GM18520 (cell line): ENCODE data around the gene UBL4B.

Experiments
- ATAC-seq: cut with Tn5 transposase; IDR thresholded peaks from one replicate; pipeline ENCODE4 v1.9.1; 2021; ENCODE audit not compliant: unreplicated experiment

Gene UBL4B

DNA sequence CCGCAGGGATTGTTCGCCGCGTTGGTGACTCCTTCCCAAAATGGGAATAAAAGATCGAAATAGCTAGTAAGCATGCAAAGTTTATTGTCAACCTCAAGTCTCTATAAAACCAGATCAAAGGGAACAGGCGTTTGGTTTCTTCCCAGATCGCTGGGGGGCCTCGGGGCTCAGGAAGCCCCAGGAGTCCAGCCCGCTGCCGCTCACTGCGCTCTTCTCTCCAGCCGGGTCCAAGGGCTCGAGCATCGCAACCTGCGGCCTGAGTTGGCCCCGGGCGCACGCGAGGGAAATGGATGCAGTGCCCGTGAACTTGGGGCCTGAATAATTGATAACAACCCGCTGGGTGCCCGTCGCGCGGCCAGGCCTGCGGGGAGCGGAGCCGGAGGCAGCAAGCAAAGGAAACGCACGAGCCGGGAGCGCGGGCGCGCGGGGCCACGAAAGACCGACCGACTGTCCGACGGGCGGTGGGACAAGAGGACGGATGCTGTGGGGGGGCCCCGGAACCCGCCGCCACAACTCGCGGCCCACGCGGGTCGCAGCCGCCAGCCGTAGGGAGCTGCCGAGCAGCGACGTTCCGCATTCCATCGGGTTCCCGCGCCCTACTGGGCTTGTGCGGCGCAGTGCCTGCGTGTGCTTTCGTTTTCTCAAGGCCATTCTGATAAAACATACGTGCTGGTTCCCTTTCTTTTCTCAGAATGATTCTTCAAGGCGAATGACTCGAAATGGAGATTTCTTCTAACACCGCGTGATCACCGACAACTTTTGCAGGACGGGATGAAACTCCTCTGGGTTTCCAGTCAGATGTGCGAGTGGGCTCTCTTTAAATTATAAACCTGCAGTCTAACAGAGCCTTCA lies 27.8 kb upstream of the UBL4B start:
- ATAC-seq = no peak

GRCh38 chr1:110085671-110086070 lies 26.6 kb upstream of the UBL4B start:
- no peak for ATAC-seq

GRCh38 chr1:110086961-110087360 lies 25.3 kb upstream of the UBL4B start:
- no peak for ATAC-seq

DNA sequence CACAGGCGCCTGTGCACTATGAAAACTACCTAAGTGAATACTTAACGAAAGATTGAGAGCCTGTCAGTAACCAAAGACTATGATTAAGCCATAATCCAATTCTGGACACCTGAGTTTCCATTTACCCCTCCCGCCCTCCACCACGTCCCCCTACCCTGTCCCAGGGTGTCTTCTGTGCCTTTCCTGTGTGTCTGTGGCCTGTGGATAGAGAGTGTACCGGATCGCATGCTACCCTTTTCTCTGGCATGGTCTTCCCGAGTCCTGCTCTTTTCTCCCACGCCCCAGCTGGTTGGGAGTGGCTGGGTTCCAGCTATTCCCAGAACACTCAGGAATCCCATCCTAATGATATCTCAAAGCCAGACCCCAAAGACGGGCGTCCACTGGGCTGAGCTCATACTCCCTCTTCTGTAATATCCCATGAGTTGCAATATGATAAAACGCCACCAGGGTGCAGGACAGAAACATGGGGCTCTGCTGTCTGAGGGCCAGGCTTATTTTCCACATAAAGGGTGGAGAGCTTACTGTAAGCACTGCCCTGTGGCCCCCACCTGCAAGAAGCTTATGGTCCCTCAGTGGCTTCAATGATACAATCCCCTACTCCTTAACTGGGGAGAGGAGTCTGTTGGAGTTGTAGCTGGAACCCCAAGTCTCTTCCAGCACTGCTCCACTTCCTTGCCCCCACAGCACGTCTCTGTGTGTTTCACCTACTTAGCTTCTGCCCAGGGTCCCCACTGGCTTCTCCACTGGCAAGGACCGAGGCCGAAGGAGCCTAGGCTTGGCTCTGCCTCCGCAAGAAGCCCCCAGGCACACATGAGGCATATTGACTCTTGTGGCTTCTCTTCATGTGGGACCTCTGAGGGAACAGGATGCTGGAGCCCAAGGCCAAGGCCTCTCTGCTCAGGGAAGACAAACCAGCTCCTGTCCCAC lies 24.2 kb upstream of the UBL4B start:
- no peak for ATAC-seq

GRCh38 chr1:110088739-110089316 lies 23.4 kb upstream of the UBL4B start:
- no peak for ATAC-seq

GRCh38 chr1:110089561-110090275 lies 22.5 kb upstream of the UBL4B start:
- no peak for ATAC-seq

DNA sequence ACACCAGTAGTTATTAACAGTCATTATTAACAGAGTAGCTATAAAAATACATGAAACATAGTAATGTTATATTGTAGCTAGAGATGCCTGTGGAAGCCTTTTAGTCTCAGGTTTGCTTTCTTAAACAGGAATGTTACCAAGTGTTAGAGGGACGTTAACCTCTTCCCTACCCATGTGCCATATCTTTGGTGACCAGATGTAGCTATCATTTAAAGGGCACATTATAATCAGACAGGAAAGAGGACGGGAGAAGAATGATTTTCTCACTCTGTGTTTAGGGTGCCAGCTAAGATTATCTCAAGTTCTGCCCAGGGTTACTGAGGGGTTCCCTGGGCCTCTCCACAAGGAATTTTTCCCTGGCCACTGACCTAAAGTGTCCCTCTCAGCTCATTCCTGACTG lies 20.9 kb upstream of the UBL4B start:
- no peak for ATAC-seq

DNA sequence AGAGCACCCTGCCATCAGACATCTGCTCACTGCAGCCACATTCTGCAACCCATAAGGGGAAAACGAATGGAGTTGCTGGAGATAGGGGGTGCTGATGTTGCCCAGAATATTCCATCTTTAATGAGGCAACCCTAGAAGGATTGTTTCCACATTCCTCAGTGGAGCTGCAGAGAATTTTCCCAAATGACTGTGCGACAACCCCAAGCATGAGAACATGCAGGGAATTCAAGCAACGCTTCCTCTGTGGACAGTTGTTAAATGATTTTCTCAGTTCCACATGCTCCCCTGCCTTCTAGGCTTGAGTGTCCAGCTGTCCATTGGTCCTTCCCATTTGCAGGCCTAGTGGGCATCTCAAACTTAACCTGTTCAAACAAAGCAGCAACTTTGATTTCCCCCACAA lies 20.5 kb upstream of the UBL4B start:
- ATAC-seq = no peak

GRCh38 chr1:110092991-110093390 lies 19.3 kb upstream of the UBL4B start:
- ATAC-seq = no peak

GRCh38 chr1:110094931-110095654 lies 17.1 kb upstream of the UBL4B start:
- ATAC-seq = no peak

DNA sequence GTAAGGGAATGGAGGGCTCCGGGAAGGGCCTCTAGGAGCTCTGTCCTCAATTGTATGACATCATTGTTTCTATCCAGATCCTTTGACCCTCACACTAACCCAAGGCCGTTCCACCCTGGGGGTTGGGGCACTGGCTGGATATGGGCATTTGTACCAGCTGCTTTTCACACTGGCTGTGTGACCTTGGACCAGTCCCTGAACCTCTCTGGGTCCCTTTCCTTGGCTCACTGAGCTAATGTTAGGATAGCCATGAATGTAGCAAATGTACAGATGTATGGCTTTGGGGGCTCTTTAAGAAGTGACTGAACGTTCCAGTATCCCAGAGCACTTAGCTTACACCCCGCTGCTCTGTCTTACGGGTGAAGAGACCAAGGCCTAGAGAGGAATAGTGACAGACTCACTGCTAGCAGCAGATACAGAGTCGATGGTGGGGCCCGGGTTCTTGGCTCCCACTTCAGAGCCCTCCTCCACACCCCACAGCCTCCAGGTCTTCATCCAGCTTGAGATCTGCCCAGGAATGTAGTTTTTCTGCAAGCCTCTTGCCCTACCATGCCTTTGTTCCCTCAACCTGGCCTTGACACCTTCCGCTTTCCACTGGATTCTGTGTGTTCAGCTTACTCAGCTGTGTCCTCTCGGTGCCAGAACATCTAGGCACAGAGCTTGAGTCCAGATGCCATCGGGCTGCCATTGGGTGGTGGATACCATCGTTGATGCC lies 14.6 kb upstream of the UBL4B start:
- ATAC-seq = no peak

DNA sequence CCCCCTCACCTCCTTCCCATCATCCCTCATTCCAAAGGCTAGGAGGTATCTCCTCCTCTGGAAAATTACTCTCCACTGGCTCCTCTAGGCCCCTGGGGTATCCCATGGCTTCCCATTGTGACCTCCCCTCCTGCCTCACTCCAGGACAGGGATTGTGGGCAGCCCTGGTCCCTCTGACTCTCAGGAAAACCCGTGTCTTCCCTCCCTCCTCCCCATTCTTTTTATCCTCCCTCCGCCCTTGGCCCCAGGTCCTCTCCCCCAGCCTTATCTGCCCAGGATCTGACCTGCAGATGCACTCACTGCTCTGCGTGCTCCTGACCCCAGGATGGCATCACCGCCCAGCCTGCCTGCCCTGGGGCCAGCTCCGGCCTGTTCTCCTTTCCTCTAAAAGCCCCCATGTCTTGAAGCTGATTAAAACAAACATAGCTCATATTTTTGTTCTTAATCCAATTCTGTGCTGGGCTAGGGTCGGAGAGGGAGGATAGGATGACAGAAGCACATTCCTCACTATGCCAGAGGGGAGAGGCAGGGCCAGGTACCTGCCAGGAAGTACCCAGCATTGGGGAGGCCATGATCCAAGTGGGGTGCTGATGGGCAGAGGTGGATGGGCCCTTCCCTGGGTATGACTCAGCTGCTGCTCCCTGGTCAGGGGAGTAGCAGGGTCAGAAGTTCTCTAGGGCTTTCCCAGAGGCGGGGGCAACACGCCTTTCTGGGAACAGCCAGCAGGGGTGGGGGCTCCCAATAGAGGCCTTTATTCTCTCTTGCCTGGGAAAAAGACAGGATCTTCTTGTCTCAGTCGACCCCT lies 13.8 kb upstream of the UBL4B start:
- no peak for ATAC-seq

DNA sequence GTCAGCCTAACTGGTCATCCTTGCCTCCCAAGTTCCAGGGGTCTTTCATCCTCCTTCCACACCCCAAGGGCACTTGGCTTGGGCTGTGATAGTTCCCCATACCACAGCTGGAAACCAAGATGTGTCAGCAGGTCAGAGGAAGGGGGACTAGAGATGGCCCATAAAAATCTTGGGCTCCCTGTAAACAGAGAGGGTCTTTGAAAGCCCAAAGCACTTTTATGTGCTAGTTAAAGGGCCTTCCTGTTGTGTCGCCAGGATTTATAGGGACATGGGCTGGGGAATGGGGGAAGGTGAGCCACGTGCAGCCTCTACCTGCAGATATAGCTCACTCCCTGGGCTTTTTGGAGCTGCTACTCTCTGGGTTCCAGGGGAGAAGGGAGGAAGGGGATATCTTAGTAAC lies 11.9 kb upstream of the UBL4B start:
- no peak for ATAC-seq

GRCh38 chr1:110102081-110102480 lies 10.2 kb upstream of the UBL4B start:
- no peak for ATAC-seq

DNA sequence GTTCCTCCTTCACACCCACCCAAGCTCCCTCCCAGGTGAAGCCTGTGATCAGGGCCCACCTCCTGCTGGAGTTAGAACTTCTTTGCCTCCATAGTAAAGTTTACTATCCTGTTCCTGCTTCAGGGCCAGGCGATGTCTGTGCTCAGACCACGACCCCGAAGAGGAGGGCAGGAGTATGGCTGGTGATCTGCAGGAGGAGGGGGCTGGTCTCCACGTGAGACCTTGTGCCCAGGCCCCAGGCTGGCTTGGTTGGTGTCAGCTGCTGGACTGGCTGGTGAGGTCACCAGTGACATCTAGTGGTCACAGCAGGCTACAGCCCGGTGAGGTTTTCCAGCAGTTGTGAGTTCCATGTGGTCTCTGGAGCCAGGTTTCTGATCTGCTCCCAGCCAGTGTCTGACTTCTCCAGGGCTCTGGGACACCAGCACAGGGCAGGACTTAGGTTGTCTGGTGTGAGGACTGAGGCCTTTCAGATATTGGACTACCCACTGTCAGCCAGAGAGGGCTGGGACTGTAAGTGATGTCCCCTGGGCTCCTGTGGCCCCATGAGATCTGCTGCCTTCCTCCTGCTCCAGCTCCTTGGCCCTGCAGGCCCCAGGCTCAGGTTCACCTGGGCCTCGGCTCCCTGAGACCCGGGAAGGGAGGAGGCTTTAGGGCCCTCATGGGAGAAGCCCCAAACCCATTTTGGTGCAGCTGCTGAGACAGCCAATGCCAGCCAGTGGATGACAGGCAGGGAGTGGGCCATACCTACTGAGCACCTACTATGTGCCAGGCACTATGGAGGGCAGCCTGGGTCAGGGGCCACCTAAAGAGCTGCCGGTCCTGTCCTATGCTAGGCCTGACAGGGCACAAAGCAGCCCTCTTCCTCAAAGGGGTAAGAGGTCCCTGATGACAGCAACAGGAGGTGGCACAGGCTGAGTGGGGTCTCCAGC lies 6.0 kb upstream of the UBL4B start:
- ATAC-seq = no peak

GRCh38 chr1:110107867-110108469 lies 4.3 kb upstream of the UBL4B start:
- ATAC-seq = no peak

DNA sequence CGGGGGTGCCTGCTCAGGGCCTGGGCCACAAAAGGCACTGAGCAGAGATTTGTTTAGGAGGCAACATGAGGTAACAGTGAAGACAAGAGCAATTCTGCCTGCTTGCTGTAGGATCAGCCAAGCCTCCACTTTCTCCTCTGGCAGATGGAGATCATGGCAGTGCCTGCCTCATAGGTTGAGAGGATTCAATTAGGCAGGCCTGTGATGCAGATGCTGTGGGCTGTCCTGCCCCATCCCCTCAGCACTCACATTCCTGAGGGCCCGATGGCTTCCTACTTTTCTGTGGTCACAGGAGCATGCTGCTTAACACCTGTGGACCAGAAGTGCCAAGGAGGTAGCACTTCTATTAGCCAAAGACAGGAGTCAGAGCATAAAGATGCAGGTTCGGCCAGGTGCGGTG lies 1.2 kb upstream of the UBL4B start:
- no peak for ATAC-seq
